Bronchial epithelial cell (primary cell): ENCODE results near the gene SOX12. TPM values are rescaled to one million over a fixed set of nuclear protein-coding genes. Genes with fewer than 3 reads are reported as not detected.
"Not testable (repeated sequence)": the region's sequence is repeated elsewhere in the genome, so short reads cannot be mapped to it uniquely, and the experiment has no call there.

Experiments
- DNase-seq: peaks from one replicate; pipeline ENCODE4 v3.0.0-alpha.2; 2010; ENCODE audit warnings: low read depth
- FAIRE-seq: peaks from 2 replicates; lab custom pipeline; 2011; peaks lifted over from hg19 to GRCh38; lab: Jason Lieb, UNC
- H3K27me3 ChIP-seq: 2 replicates; pipeline ENCODE4 v1.5.1; 2011; ENCODE audit warnings: low read length; ENCODE audit not compliant: control insufficient read depth, insufficient read depth
- H3K36me3 ChIP-seq: 2 replicates; pipeline ENCODE4 v1.5.1; 2011; ENCODE audit warnings: low read length; ENCODE audit not compliant: control insufficient read depth, insufficient read depth
- H3K4me3 ChIP-seq: 2 replicates; pipeline ENCODE4 v1.5.1; 2011; ENCODE audit warnings: mild to moderate bottlenecking, low read depth, low read length, control low read depth
- CTCF ChIP-seq: IDR thresholded peaks from 2 replicates; pipeline ENCODE4 v1.5.1; 2011; ENCODE audit warnings: mild to moderate bottlenecking, moderate library complexity, low read length, control low read depth, inconsistent platforms; ENCODE audit not compliant: insufficient read depth, severe bottlenecking
- total RNA-seq: library from RNA; depleted of rRNA; stranded (reverse); fragments of >200 nt; gene quantifications from 2 replicates; pipeline ENCODE4 v1.2.1, GENCODE V29; 2014

The SOX12 gene
- total RNA-seq, 1 donor from 2014 or later: 3.4 TPM

- Histone ChIP-seq H3K4me3 (no peak overlapping the region), H3K27me3 (no peaks in the 10 kb centered on the region), H3K36me3 (no peaks in the 10 kb centered on the region)
- DNase-seq: no peak
- TF ChIP-seq CTCF: no peak
- no peak for FAIRE-seq
Measured at GRCh38 chr20:329851-330232, 4.5 kb downstream of the SOX12 start.

GRCh38 chr20:330233-331149 is 5.1 kb downstream of the SOX12 start:
- FAIRE-seq: no peak
- H3K27me3 ChIP-seq: no peaks in the 10 kb centered on the region
- no peaks in the 10 kb centered on the region for H3K36me3 ChIP-seq
- peak; percentile 52 for DNase-seq
- H3K4me3 ChIP-seq: no peak overlapping the region
- peak; percentile 91 for TF ChIP-seq CTCF

- H3K4me3 ChIP-seq: no peak overlapping the region
- no peak for FAIRE-seq
Measured at GRCh38 chr20:334578-334977, 9.2 kb downstream of the SOX12 start.

GRCh38 chr20:336040-336439 is 10.7 kb downstream of the SOX12 start:
- H3K36me3 ChIP-seq, H3K4me3 ChIP-seq, H3K27me3 ChIP-seq, DNase-seq, FAIRE-seq: not testable (repeated sequence)

More at GRCh38 chr20:334578-334977, 9.2 kb downstream of the SOX12 start:
- no peaks in the 10 kb centered on the region for H3K27me3 ChIP-seq
- H3K36me3 ChIP-seq: no peaks in the 10 kb centered on the region
- DNase-seq: no peak
- TF ChIP-seq CTCF: no peak

- no peaks in the 10 kb centered on the region for H3K27me3 ChIP-seq
- FAIRE-seq: no peak
- peak; percentile 91 for DNase-seq
- no peak overlapping the region for H3K4me3 ChIP-seq
- no peak for TF ChIP-seq CTCF
- H3K36me3 ChIP-seq: no peaks in the 10 kb centered on the region
Measured at GRCh38 chr20:341682-342081, 16.3 kb downstream of the SOX12 start.

- no peak overlapping the region for H3K4me3 ChIP-seq
- no peaks in the 10 kb centered on the region for H3K27me3 ChIP-seq
- no peaks in the 10 kb centered on the region for H3K36me3 ChIP-seq
- DNase-seq (no peak), FAIRE-seq (no peak)
- TF ChIP-seq CTCF: no peak
Measured at GRCh38 chr20:343107-343506, 17.8 kb downstream of the SOX12 start.
